OCI-LY3 (cell line): Measurements from ENCODE around the gene ITPR1.
A peak's percentile ranks its signal among the peaks of the same experiment; 100 is the strongest.

Experiments used
- H2AFZ ChIP-seq: fragments of 200-600, 300-600 bp; shearing (Covaris generic); 2 replicates; pipeline ENCODE4 v1.6.0; 2014; ENCODE audit warnings: antibody characterized with exemption, low read depth, low read length
- H3K27ac ChIP-seq: fragments of 200-600, 300-600 bp; sonication (generic); 2 replicates; pipeline ENCODE4 v1.5.1; 2014; ENCODE audit warnings: mild to moderate bottlenecking, low read length, moderate library complexity, mixed read lengths
- H3K27me3 ChIP-seq: fragments of 200-600, 300-600 bp; sonication (generic); 2 replicates; pipeline ENCODE4 v1.6.1; 2014; ENCODE audit warnings: low read depth, low read length, mixed read lengths
- H3K36me3 ChIP-seq: fragments of 200-600, 300-600 bp; sonication (generic); replicated peaks from 2 replicates; pipeline ENCODE3; 2014; ENCODE audit warnings: low read depth, low read length, mixed read lengths
- H3K4me1 ChIP-seq: fragments of 300-600, 200-600 bp; sonication (generic); 2 replicates; pipeline ENCODE4 v1.6.1; 2014; ENCODE audit warnings: low read length, mixed read lengths
- H3K4me2 ChIP-seq: fragments of 200-600, 300-600 bp; sonication (generic); 2 replicates; pipeline ENCODE4 v1.6.1; 2014; ENCODE audit warnings: low read length, mixed read lengths
- H3K4me3 ChIP-seq: fragments of 300-600, 200-600 bp; sonication (generic); 2 replicates; pipeline ENCODE4 v1.5.1; 2014; ENCODE audit warnings: antibody characterized with exemption, mild to moderate bottlenecking, low read length, moderate library complexity
- H3K79me2 ChIP-seq: fragments of 300-600, 200-600 bp; shearing (Covaris generic); 2 replicates; pipeline ENCODE4 v1.6.1; 2014; ENCODE audit warnings: mild to moderate bottlenecking, low read length, mixed read lengths
- H3K9ac ChIP-seq: fragments of 300-600, 200-600 bp; shearing (Covaris generic); 2 replicates; pipeline ENCODE4 v1.6.0; 2014; ENCODE audit warnings: mild to moderate bottlenecking, low read length, moderate library complexity
- H3K9me3 ChIP-seq: fragments of 200-600, 300-600 bp; shearing (Covaris generic); 2 replicates; pipeline ENCODE4 v1.6.1; 2014; ENCODE audit warnings: low read length, mixed read lengths; ENCODE audit not compliant: insufficient read depth
- H4K20me1 ChIP-seq: fragments of 200-600, 300-600 bp; sonication (generic); 2 replicates; pipeline ENCODE4 v1.6.1; 2016; ENCODE audit warnings: low read length, mixed read lengths; ENCODE audit not compliant: insufficient read depth
- EZH2phosphoT487 ChIP-seq: fragments of 200-600 bp; shearing (Covaris generic); IDR thresholded peaks from 2 replicates; pipeline ENCODE4 v1.6.1; 2018; ENCODE audit warnings: antibody characterized with exemption, mixed run types, low read depth
- TF ChIP-seq, protein P1 (sequence below): fragments of 200-600, 300-600 bp; sonication (generic); IDR thresholded peaks from 2 replicates; pipeline ENCODE4 v1.5.1; 2014; ENCODE audit warnings: antibody characterized with exemption, low read length, low read depth

ITPR1 gene

DNA sequence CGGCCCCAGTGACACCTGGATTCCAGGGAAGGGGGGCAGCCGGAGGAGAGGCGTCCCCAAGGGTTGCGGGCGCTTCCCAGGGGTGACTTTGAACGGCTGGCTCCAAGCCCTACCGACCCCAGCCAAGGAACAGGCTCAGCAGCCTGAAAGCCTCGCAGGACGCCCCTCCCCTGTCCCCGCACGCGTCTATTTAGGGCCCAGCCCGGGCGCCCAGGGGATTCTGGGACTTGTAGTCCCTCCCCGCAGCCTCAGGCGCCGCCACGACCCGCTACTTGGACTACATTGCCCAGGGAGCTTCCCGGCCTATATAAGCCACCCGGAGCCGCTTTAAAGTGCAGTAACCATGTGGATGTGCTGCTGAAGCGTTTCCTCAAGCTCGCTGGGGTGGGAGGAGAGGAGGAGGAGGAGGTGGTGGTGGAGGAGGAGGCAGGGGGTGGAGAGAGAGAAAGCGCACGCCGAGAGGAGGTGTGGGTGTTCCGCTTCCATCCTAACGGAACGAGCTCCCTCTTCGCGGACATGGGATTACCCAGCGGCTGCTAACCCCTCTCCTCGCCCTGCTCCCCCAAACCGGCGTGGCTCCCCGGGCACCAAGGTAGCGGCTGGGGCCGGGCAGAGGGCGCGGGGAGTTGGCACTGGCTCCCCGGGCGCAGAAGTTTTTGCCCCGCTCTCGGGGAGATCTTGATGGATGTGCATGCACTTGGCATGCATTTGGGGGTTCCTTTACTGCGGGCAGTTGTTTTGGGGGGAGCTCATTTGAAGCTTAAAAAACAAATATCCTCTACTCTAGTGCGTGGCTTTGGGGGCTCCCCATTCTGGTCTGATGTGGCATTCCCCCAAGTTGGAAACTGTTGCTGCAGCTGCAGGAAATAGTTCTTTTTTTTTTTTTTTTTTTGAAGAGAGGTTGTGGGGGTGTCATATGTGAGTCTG, at the start of gene ITPR1:
ITPR1 (plus strand) TSS at position 335 of the 927 bp plus-strand sequence. CDS start 23,144 bp downstream, outside the sequence.
- Histone ChIP-seq H3K9me3 (no peaks in the 10 kb centered on the region), H3K27me3 (peaks cover 38% of the 10 kb centered on the region), H3K79me2 (no peaks in the 10 kb centered on the region), H3K4me1 (peaks cover 31% of the 10 kb centered on the region), H4K20me1 (peaks cover 3% of the 10 kb centered on the region; the same call in 1 of the 2 replicates), H2AFZ (peak within 1 kb of the TSS; percentile 96), H3K4me2 (peak within 1 kb of the TSS; percentile 98), H3K36me3 (no peaks in the 10 kb centered on the region), H3K4me3 (peak within 1 kb of the TSS; percentile 87), H3K9ac (peak within 1 kb of the TSS; percentile 67), H3K27ac (no peak within 1 kb of the TSS)
- TF ChIP-seq EZH2phosphoT487: no peak
- TF ChIP-seq, protein P1, sequence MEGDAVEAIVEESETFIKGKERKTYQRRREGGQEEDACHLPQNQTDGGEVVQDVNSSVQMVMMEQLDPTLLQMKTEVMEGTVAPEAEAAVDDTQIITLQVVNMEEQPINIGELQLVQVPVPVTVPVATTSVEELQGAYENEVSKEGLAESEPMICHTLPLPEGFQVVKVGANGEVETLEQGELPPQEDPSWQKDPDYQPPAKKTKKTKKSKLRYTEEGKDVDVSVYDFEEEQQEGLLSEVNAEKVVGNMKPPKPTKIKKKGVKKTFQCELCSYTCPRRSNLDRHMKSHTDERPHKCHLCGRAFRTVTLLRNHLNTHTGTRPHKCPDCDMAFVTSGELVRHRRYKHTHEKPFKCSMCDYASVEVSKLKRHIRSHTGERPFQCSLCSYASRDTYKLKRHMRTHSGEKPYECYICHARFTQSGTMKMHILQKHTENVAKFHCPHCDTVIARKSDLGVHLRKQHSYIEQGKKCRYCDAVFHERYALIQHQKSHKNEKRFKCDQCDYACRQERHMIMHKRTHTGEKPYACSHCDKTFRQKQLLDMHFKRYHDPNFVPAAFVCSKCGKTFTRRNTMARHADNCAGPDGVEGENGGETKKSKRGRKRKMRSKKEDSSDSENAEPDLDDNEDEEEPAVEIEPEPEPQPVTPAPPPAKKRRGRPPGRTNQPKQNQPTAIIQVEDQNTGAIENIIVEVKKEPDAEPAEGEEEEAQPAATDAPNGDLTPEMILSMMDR: no peak

DNA sequence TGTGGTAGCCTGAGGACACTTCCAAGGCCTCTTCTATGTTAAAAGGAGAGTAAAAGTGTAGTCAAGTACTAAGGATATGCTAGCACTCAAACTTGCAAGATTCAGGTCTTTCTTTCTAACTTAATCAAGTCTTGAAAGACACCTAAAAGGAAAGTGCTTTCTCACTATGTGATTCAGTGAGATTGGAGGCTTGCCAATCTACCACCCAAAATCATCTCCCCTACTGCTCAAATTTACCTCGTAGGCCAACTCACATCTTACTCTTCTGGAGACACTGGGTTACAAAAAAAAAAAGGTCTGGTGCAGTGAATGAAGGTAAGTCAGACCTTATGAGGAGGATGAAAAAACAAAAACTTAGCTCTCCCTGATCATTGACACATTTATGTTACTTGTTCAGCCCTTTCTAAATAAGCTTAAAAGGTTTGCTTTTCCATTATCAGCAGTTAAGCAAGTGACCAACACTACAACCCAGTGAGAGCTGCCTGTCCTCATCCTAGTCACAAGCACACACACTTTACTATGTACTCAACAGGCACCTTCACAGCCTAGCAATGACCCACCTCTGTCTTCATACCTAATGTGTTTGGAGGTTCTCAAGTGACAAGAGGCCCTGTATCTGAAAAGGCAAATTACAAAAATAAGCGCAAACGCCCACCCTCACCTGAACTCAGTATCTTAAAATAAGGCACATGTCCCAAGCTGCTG, 45.7 kb upstream of the ITPR1 start:
- H3K9ac ChIP-seq: no peak overlapping the region
- TF ChIP-seq, protein P1: no peak
- no peak for TF ChIP-seq EZH2phosphoT487
- H3K9me3 ChIP-seq: no peaks in the 10 kb centered on the region
- H3K4me2 ChIP-seq: no peak overlapping the region
- H3K4me3 ChIP-seq: no peak overlapping the region
- no peaks in the 10 kb centered on the region for H3K36me3 ChIP-seq
- H2AFZ ChIP-seq: no peak overlapping the region
- H3K27ac ChIP-seq: no peak overlapping the region
- no peaks in the 10 kb centered on the region for H3K79me2 ChIP-seq
- no peaks in the 10 kb centered on the region for H4K20me1 ChIP-seq
- no peaks in the 10 kb centered on the region for H3K4me1 ChIP-seq
- no peaks in the 10 kb centered on the region for H3K27me3 ChIP-seq

DNA sequence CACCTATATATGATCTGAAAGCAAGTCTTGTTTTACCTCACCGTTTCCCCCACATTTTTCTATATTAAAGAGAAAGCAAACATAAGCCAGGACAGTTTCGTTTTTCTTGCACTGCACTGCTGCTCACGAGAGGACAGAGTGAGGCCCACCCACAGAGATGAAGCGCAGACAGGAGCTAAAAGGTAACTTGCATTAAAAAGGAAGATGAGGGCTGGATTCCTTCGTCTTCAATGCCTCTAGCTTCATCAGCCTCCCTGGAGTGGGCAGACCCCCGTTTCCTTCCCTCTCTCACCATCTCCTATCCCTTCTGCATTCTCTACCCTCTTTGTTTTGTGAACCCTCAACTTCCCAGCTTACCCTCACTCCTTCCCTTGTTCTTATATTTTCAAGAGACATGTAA, 45.0 kb upstream of the ITPR1 start:
- Histone ChIP-seq H3K79me2 (no peaks in the 10 kb centered on the region), H3K4me3 (no peak overlapping the region), H3K36me3 (no peaks in the 10 kb centered on the region), H3K27me3 (no peaks in the 10 kb centered on the region), H2AFZ (no peak overlapping the region), H3K9ac (no peak overlapping the region), H3K4me1 (no peaks in the 10 kb centered on the region), H3K27ac (no peak overlapping the region), H3K4me2 (no peak overlapping the region), H4K20me1 (no peaks in the 10 kb centered on the region), H3K9me3 (no peaks in the 10 kb centered on the region)
- TF ChIP-seq EZH2phosphoT487: no peak
- TF ChIP-seq, protein P1: no peak
